HL-60/S4 treated with phorbol 12-myristate 13-acetate at 8.2 ng/mL for 4 days and 3 days (cell line): Measurements from ENCODE around the gene MAP3K10.
"Not testable (repeated sequence)": the region's sequence is repeated elsewhere in the genome, so short reads cannot be mapped to it uniquely, and the experiment has no call there.

Source experiments
- in situ Hi-C: fragments of 300-500 bp; cut with MboI; formaldehyde crosslinking; loops from 2 replicates; pipeline ENCODE4 v1.15.0; 2022; ENCODE audit warnings: low sequenced_read_pairs

The MAP3K10 gene

DNA sequence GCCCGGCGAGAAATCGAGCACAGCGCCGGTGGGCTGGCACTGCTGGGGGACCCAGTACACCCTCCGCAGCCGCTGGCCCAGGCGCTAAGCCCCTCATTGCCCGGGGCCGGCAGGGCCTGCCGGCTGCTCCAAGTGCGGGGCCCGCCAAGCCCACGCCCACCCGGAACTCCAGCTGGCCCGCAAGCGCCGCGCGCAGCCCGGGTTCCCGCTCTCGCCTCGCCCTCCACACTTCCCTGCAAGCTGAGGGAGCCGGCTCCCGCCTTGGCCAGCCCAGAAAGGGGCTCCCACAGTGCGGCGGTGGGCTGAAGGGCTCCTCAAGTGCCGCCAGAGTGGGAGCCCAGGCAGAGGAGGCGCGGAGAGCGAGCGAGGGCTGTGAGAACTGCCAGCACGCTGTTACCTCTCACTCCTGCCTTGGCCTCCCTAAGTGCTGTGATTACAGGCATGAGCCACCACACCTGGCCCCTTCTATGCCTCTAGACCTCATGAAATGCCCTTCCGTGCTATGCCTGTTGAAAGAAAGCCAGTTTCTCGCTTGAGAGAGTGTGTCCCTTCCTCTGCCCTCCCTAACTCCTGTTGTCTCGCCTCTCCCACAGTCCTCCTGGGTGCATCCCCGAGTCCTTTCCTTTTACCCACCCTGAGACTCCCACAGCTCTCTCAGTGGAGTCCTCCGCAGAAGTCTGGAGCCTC lies 20.8 kb upstream of the MAP3K10 start:
- in situ Hi-C loops = not testable (repeated sequence)

DNA sequence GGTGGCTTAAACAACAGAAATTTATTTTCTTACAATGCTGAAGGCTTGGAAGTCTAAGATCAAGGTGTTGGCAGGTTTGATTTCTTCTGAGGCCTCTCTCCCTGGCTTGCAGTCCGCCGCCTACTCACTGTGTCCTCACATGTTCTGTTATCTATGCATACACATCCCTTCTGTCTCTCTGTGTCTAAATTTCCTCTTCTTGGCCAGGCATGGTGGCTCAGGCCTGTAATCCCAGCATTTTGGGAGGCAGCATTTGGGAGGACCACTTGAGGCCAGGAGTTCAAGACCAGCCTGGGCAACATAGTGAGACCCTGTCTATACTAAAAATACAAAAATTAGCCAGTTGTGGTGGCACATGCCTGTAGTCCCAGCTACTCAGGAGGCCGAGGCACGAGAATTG lies 19.9 kb upstream of the MAP3K10 start:
- in situ Hi-C loops = not testable (repeated sequence)

DNA sequence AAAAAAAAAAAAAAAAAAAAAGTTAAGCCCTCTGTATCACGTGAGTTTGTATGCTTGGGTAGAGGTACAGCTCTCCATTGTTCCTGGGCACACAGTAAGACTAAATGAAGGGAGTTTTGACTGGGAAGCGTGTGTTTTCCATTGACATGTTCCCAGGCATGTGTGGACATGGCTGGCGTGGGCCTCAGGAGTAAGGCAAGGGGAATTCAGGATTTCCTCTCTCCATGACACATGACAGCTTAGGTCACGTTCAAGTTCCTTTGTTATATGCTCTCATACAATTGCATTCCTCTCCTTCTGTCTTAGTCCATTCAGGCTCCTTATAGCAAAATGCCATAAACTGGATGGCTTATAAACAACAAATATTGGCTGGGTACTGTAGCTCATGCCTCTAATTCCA lies 17.1 kb upstream of the MAP3K10 start:
- in situ Hi-C loops = no loop called here

DNA sequence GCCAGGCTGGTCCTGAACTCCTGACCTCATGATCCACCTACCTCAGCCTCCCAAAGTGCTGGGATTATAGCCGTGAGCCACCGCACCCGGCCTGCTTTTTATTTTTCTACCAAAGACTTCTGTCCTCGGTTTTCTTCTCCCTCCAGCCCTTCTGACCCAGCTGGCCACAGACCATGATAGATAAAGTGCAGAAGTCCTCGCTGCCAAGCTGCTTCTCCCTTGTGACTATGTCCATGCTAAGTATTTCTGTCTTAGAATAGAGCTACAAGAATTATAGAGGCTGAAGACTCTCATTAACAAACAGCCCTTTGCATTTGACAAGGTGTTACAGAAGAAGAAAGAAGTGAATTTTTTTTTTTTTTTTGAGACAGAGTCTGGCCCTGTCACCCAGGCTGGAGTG lies 15.4 kb upstream of the MAP3K10 start:
- in situ Hi-C loops = no loop called here

DNA sequence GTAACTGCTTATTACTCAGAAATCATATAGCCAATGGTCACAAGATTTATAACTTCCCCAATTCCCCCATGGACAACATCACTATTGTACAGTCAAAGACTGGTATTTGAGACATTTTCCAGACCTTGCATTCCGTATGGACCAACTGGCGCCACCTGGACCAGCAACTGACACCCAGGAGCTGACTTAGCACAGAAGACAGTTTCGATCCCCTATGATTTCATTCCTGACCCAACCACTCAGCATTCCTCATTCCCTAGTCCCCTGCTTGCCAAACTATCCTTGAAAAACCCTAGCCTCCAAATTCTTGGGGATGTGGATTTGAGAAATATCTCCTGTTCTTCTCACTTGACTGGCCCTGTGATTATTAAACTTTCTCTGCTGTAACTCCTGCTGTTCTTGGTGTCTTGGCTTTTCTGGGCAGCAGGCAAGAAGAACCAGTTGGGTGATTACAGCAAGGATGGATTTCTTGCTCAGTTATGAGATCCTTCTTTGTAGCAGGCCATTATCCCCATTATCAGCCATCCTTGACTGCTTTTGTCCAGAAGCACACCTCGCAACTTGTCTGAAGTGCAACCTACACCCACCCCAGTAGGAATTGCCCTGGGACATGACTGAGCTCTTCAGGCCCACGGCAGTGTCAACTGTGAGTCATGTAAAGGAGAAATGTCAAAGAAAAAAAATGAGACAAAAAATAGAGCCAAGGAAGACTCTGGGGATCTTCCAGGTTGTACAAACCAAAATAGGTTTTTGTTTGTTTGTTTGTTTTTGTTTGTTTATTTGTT lies 13.7 kb upstream of the MAP3K10 start:
- in situ Hi-C loops = no loop called here

DNA sequence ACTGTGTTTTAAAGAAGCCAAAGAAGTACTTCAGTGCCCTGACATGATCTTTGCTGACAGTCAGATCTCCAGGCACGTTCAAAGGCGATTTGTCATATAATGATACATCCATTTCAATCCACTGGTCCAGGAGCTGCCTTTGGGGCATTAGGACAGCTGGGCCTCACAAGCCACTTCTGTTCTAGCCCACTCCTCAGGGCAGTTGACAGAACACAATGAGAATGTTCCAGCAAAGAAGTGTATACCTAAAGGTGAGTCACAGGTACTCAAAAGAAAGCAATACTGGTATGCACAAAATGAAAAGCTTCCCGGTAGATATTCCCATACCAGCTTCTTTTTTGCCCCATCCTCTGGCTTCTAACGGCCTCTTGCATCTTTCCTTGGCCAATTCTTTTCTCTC lies 12.5 kb upstream of the MAP3K10 start:
- in situ Hi-C loops = no loop called here

DNA sequence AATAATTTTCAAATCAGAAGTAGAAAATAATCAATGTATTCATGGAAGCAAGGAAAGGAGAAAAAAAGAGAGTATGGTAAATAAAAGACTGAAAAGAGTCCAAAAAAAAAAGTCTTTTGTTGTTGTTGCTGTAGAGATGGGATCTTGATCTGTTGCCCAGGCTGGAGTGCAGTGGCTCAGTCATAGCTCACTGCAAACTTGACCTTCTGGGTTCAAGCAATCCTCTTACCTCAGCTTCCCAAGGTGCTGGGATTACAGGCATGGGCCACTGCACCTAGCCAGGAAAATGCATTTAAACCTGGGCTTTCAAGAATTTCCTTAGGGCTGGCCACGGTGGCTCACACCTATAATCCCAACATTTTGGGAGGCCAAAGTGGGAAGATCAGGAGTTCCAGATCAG lies 7.0 kb upstream of the MAP3K10 start:
- in situ Hi-C loops = no loop called here

DNA sequence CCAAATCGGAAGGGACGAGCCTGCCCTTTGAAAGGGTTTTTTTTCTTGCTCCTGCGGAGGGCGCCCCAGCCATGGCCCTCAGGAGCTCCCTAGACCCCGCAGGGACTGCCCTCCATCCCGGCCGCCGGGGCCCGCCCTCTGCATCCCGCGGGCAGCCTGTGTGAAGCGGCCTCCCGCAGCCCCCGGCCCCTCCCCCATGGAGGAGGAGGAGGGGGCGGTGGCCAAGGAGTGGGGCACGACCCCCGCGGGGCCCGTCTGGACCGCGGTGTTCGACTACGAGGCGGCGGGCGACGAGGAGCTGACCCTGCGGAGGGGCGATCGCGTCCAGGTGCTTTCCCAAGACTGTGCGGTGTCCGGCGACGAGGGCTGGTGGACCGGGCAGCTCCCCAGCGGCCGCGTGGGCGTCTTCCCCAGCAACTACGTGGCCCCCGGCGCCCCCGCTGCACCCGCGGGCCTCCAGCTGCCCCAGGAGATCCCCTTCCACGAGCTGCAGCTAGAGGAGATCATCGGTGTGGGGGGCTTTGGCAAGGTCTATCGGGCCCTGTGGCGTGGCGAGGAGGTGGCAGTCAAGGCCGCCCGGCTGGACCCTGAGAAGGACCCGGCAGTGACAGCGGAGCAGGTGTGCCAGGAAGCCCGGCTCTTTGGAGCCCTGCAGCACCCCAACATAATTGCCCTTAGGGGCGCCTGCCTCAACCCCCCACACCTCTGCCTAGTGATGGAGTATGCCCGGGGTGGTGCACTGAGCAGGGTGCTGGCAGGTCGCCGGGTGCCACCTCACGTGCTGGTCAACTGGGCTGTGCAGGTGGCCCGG lies 815 bp downstream of the MAP3K10 start:
- in situ Hi-C loops = no loop called here

DNA sequence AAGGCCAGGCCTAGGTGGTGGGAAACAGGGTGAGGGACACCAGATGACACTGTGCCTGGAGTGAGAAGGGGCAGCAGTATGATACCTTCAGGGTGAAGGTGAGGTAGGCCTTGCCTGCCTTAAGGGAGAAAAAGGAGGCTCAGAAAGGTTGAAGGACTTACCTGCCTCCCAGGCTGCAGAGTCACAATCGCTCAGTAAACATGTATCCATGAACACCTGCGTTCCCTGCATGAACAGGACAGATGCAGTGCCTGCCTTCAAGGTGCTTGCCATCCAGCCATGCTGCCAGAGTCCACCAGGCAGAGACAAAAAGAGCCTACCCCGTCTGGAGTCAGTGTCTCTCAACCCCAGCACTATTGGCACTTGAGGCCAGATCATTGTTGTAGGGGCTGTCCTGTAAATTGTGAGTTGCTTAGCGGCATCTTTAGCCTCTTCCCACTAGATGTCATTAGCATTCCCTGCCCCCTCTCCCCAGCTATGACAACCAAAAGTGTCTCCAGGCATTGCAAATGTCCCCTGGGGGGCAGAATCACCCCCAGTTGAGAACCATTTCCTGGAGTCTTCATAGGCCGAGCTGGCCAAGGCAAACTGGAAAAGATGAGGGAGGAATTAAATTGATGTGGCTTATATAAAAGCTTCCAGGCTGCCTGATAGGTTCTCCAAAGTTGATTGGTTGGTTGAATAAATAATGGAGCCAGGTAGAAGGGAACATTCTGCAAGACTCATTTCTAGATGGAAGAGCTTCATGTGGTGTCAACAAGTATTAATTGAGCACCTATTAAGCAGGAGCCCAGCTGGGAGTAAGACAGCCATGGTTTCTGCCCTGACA lies 1.7 kb downstream of the MAP3K10 start:
- in situ Hi-C loops = no loop called here

DNA sequence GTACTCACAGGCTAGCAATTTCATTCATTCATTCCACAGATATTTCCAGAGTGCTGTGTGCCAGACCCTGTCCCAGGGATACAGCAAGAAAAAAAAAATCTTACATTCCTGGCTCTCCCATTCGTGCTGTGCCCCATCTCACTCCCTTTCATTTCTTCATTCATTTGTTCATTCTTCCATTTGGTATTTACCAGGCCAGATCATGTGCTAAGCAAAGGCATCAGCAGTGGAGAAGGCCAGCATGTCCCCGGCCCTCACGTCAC lies 2.3 kb downstream of the MAP3K10 start:
- in situ Hi-C loops = no loop called here

DNA sequence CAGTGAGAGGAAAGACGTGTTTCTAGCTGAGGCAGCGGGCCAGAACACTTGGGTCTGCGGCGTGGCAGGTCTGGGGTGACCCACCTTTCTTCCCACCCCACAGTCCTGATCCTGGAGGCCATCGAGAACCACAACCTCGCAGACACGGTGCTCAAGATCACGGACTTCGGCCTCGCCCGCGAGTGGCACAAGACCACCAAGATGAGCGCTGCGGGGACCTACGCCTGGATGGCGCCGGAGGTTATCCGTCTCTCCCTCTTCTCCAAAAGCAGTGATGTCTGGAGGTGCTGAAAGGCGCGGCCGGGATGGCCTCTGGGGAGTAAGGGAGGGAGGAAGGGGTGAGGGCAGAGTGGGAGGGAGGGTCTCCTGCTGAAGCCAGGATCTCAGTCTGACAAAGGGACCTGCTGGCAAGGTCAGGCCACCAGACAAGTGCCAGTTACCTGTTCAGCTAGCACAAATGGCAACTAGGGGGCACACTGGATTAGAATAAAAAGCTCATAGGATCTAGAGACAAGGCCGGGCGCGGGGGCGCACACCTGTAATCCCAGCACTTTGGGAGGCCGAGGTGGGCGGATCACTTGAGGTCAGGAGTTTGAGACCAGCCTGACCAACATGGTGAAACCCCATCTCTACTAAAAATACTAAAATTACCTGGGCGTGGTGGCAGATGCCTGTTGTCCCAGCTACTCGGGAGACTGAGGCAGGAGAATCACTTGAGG lies 7.2 kb downstream of the MAP3K10 start:
- in situ Hi-C loops = no loop called here

DNA sequence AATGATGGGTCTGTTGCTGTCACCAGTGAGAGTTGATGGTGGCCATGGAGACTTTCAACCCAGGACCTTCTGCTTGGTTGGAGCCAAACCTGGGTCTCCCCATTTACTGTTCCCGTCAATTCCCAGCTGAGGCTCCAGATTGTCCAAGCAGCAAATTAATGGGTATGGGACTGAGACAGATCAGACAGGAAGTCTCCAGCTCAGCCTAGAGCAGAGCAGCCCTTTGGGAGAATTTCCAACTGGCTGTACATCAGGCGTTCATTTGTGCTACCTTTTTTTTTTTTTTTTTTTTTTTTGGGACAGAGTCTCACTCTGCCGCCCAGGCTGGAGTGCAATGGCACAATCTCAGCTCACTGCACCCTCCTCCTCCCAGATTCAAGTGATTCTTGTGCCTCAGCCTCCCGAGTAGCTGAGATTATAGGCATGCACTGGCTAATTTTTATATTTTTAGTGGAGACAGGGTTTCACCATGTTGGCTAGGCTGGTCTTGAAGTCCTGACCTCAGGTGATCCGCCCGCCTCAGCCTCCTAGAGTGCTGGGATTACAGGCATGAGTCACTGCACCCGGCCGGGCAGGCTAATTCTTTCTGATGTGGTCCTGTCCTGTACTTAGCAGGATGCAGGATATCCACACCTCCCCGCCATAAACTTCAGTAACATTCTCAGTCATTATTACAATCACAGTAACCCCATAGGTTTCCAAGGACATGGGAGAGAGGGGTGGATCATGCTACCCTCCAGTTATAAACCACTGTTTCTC lies 9.3 kb downstream of the MAP3K10 start:
- in situ Hi-C loops = no loop called here

DNA sequence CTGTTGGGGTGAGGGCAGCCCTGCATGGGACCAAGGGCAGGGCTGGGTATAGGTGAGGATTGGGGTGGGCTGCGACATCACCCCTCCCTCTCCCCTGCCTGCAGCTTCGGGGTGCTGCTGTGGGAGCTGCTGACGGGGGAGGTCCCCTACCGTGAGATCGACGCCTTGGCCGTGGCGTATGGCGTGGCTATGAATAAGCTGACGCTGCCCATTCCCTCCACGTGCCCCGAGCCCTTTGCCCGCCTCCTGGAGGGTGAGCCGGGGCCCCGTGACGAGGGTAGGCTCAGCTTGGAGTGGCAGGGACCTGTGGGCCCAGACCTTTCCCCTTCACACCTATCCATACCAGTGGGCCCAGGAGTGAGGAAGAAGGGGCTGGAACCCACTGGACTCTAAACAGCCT lies 13.2 kb downstream of the MAP3K10 start:
- in situ Hi-C loops = no loop called here

DNA sequence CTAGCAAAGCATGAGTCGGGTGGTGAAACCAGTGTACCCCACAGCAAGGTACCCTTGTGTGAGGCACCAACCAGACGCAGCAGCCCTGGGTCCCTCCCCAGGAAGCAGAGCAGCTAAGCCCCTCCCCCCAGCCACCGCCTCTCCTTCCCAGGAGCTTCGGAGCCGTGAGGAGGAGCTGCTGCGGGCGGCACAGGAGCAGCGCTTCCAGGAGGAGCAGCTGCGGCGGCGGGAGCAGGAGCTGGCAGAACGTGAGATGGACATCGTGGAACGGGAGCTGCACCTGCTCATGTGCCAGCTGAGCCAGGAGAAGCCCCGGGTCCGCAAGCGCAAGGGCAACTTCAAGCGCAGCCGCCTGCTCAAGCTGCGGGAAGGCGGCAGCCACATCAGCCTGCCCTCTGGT lies 14.5 kb downstream of the MAP3K10 start:
- in situ Hi-C loops = no loop called here

DNA sequence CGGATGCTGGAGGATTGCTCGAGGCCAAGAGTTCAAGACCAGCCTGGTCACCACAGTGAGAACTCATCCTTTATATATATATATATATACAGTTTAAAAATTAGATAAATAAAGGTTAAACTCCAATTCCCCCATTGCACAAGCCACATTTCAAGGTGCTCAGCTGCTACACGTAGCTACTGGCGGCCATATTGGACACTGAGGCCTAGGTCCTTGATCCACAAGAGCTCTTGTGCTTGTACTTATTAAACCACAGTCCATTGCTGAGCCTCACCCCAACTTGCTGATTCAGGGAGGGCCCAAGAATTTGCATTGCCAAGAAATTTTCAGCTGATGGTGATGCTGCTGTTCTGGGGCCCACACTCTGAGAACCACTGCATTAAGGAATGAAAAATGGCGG lies 17.4 kb downstream of the MAP3K10 start:
- in situ Hi-C loops = no loop called here

DNA sequence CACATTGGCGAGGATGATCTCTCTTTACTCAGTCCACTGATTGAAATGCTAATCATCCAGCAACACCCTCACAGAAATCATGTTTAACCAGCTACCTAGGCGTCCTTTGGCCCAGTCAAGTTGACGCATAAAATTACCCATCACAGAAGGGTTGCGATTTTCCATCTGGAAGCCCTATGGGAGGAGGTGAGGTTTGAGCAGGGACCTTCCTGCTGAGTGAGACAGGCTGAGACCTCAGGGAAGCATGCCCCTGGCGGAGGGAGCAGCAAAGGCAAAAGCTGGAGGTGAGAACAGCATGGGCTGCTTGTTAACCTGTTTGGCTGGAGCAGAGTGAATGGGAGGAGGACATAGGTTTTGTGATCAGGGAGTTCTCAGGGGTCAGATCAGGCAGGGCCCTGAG lies 19.7 kb downstream of the MAP3K10 start:
- in situ Hi-C loops = no loop called here

DNA sequence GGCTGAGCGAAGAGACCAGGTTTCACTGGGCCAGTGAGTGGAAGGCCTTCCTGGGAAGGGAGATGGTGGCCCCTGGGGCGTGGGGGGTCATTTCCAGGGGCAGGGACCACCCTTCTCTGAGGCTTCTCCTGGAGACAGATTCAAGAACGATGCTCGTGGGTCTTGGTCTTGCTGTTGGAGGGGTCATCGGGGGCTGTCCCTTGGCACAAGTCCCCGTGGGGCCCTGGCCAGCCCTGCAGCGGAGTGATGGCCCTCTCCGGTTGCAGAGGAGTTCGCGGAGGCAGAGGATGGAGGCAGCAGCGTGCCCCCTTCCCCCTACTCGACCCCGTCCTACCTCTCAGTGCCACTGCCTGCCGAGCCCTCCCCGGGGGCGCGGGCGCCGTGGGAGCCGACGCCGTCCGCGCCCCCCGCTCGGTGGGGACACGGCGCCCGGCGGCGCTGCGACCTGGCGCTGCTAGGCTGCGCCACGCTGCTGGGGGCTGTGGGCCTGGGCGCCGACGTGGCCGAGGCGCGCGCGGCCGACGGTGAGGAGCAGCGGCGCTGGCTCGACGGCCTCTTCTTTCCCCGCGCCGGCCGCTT lies 22.1 kb downstream of the MAP3K10 start:
- in situ Hi-C loops = no loop called here

DNA sequence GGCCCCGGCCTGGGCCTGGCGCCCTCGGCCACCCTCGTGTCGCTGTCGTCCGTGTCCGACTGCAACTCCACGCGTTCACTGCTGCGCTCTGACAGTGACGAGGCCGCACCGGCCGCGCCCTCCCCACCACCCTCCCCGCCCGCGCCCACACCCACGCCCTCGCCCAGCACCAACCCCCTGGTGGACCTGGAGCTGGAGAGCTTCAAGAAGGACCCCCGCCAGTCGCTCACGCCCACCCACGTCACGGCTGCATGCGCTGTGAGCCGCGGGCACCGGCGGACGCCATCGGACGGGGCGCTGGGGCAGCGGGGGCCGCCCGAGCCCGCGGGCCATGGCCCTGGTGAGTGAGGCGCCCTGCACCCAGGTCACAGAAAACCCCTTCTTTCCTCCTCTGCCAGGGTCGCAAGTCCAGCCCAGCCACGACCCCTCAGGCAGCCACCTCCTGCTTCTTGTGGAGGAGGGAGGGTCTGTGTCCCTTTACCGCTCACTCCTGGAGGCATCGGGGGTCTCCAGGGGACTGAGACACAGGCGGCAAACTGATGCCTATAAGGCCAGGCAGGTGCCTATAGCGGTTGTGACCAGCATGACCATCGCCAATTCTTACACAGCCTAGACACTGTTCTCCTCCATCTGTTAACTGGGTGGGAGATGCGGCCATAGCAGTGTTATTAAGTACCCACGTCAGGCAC lies 22.8 kb downstream of the MAP3K10 start:
- in situ Hi-C loops = no loop called here

DNA sequence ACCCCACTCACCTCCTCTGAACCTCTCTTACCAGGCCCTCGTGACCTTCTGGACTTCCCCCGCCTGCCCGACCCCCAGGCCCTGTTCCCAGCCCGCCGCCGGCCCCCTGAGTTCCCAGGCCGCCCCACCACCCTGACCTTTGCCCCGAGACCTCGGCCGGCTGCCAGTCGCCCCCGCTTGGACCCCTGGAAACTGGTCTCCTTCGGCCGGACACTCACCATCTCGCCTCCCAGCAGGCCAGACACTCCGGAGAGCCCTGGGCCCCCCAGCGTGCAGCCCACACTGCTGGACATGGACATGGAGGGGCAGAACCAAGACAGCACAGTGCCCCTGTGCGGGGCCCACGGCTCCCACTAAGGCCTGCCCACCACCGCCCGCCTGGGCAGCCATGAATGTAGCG lies 23.7 kb downstream of the MAP3K10 start:
- in situ Hi-C loops = no loop called here
